Measurements from ENCODE around the gene PRAC2.
A peak's percentile ranks its signal among the peaks of the same experiment; 100 is the strongest.

PRAC2 gene

GRCh38 chr17:48724251-48725003 is 1.4 kb downstream of the PRAC2 start:
- ChIA-PET POLR2A (no interaction called here), CTCF (interaction anchor here (0.6 to 19.2 kb wide), 49 partner anchors 8 to 503 kb away, joined by 3 to 353 read pairs (median 4); partner anchors contain the start of gene ATP5MC1)
- peak; percentile 83 for TF ChIP-seq CTCF (IDR thresholded peaks at IDR 0.05; ENCODE audit: insufficient read depth, low read length, missing control alignments)
- DNase-seq (ENCODE audit: low read depth, low spot score): no peak
- H3K4me3 ChIP-seq (ENCODE audit: low read depth, low read length): no peak overlapping the region

GRCh38 chr17:48725004-48725287 is 2.0 kb downstream of the PRAC2 start:
- ChIA-PET CTCF (interaction anchor here (0.7 to 19.2 kb wide), 24 partner anchors 8 to 159 kb away, joined by 3 to 353 read pairs (median 6); no protein-coding TSS in a partner anchor), POLR2A (no interaction called here)
- H3K4me3 ChIP-seq (ENCODE audit: low read depth, low read length): no peak overlapping the region
- no peak for DNase-seq (ENCODE audit: low read depth, low spot score)
- no peak for TF ChIP-seq CTCF (IDR thresholded peaks at IDR 0.05; ENCODE audit: insufficient read depth, low read length, missing control alignments)

GRCh38 chr17:48725288-48726064 is 2.5 kb downstream of the PRAC2 start:
- TF ChIP-seq CTCF (IDR thresholded peaks at IDR 0.05; ENCODE audit: insufficient read depth, low read length, missing control alignments): no peak
- ChIA-PET POLR2A (no interaction called here), CTCF (interaction anchor here (0.7 to 19.2 kb wide), 23 partner anchors 8 to 159 kb away, joined by 3 to 353 read pairs (median 7); no protein-coding TSS in a partner anchor)
- no peak for DNase-seq (ENCODE audit: low read depth, low spot score)
- H3K4me3 ChIP-seq (ENCODE audit: low read depth, low read length): no peak overlapping the region

- ChIA-PET CTCF (interaction anchor here (0.8 to 19.2 kb wide), 11 partner anchors 9 to 158 kb away, joined by 3 to 353 read pairs (median 26); no protein-coding TSS in a partner anchor), POLR2A (no interaction called here)
- no peak overlapping the region for H3K4me3 ChIP-seq (ENCODE audit: low read depth, low read length)
- DNase-seq (ENCODE audit: low read depth, low spot score): no peak
- no peak for TF ChIP-seq CTCF (IDR thresholded peaks at IDR 0.05; ENCODE audit: insufficient read depth, low read length, missing control alignments)
These were observed 3.3 kb downstream of the PRAC2 start for GRCh38 chr17:48726114-48726915.

GRCh38 chr17:48726916-48727286 is 3.9 kb downstream of the PRAC2 start:
- no peak for DNase-seq (ENCODE audit: low read depth, low spot score)
- CTCF ChIA-PET: interaction anchor here (0.8 to 19.2 kb wide), 10 partner anchors 8 to 157 kb away, joined by 3 to 353 read pairs (median 26); no protein-coding TSS in a partner anchor
- no peak overlapping the region for H3K4me3 ChIP-seq (ENCODE audit: low read depth, low read length)
- POLR2A ChIA-PET: no interaction called here
- no peak for TF ChIP-seq CTCF (IDR thresholded peaks at IDR 0.05; ENCODE audit: insufficient read depth, low read length, missing control alignments)
